PC-9 (cell line): ENCODE results near the gene LIME1. TPM values are rescaled to one million over a fixed set of nuclear protein-coding genes. Genes with fewer than 3 reads are reported as not detected.

Experiments
- BruUV-seq: library from RNA; stranded (reverse); fragments of 400-500 nt; replicated peaks from 2 replicates; lab custom pipeline; 2021; lab: Mats Ljungman, UMichigan
- CTCF ChIA-PET: fragments of 300-600 bp; sonication (Branson Sonifier 250); formaldehyde crosslinking; loops from one replicate; lab custom pipeline; 2022; ENCODE audit warnings: antibody characterized with exemption; lab: Charles Lee
- POLR2A ChIA-PET: fragments of 300-600 bp; sonication (Branson Sonifier 250); formaldehyde crosslinking; loops from one replicate; lab custom pipeline; 2022; ENCODE audit warnings: antibody characterized with exemption; ENCODE audit not compliant: unreplicated experiment; lab: Charles Lee
- DNase-seq, 2 experiments: peaks; one replicate each; pipeline versions ENCODE4 v3.0.0 to v3.0.0-alpha.2; 2015 to 2022; ENCODE audit warnings: mixed read lengths in 1 of 2
- H2AFZ ChIP-seq: fragments of 200-600 bp; sonication (generic); 2 replicates; pipeline ENCODE4 v1.8.1; 2017; ENCODE audit warnings: antibody characterized with exemption
- H3F3A ChIP-seq: fragments of 200-600 bp; sonication (generic); 2 replicates; pipeline ENCODE4 v1.8.1; 2017; ENCODE audit warnings: antibody characterized with exemption, mild to moderate bottlenecking, low read depth; ENCODE audit not compliant: insufficient read depth
- H3K27ac ChIP-seq: fragments of 200-600 bp; sonication (generic); 2 replicates; pipeline ENCODE4 v1.6.1; 2016; ENCODE audit warnings: mixed run types
- H3K27me3 ChIP-seq: fragments of 200-600 bp; sonication (generic); 2 replicates; pipeline ENCODE4 v1.6.1; 2016; ENCODE audit warnings: low read depth, mixed run types; ENCODE audit not compliant: insufficient read depth
- H3K36me3 ChIP-seq: fragments of 200-600 bp; sonication (generic); 2 replicates; pipeline ENCODE4 v1.6.1; 2016; ENCODE audit warnings: low read depth, mixed run types
- H3K4me1 ChIP-seq: fragments of 200-600 bp; sonication (generic); replicated peaks from 2 replicates; pipeline ENCODE4 v1.6.1; 2016; ENCODE audit warnings: mixed run types; ENCODE audit not compliant: insufficient read depth
- H3K4me2 ChIP-seq: fragments of 200-600 bp; sonication (generic); 2 replicates; pipeline ENCODE4 v1.6.1; 2017; ENCODE audit warnings: mixed run types
- H3K4me3 ChIP-seq: fragments of 200-600 bp; sonication (generic); 2 replicates; pipeline ENCODE4 v1.6.1; 2016; ENCODE audit warnings: mixed run types
- H3K79me2 ChIP-seq: fragments of 200-600 bp; sonication (generic); 2 replicates; pipeline ENCODE4 v1.6.1; 2017; ENCODE audit warnings: low read depth, mixed run types
- H3K9me2 ChIP-seq: fragments of 200-600 bp; sonication (generic); 2 replicates; pipeline ENCODE4 v1.8.1; 2017; ENCODE audit warnings: mild to moderate bottlenecking; ENCODE audit not compliant: insufficient read depth
- H3K9me3 ChIP-seq: fragments of 200-600 bp; sonication (generic); 2 replicates; pipeline ENCODE4 v1.8.1; 2016; ENCODE audit warnings: low read depth; ENCODE audit not compliant: insufficient read depth
- H4K20me1 ChIP-seq: fragments of 200-600 bp; sonication (generic); 2 replicates; pipeline ENCODE4 v1.8.1; 2017; ENCODE audit not compliant: insufficient read depth
- CTCF ChIP-seq: fragments of 200-600 bp; sonication (generic); conservative IDR thresholded peaks from 2 replicates; pipeline ENCODE4 v1.6.1; 2017; ENCODE audit warnings: mixed run types, antibody characterized with exemption, mild to moderate bottlenecking, moderate library complexity
- EZH2 ChIP-seq: fragments of 200-600 bp; sonication (generic); IDR thresholded peaks from 2 replicates; pipeline ENCODE4 v1.8.0; 2017; ENCODE audit warnings: antibody characterized with exemption, low read depth
- intact Hi-C: fragments of 100-400 bp; cut with micrococcal nuclease; formaldehyde crosslinking; loops from one replicate; pipeline ENCODE4 v1.10.0; 2022; ENCODE audit not compliant: unreplicated experiment
- total RNA-seq: library from RNA; stranded (reverse); gene quantifications from 2 replicates; pipeline ENCODE4 v1.2.3, GENCODE V29; 2021

The LIME1 gene
- total RNA-seq, 1 experiment from 2014 or later, result 18.7 TPM

GRCh38 chr20:63705232-63706026, 31.0 kb upstream of the LIME1 start:
- Histone ChIP-seq H2AFZ (no peak overlapping the region), H3K9me2 (no peaks in the 10 kb centered on the region), H3K9me3 (no peaks in the 10 kb centered on the region), H3K79me2 (peaks cover 51% of the 10 kb centered on the region), H3K27me3 (no peaks in the 10 kb centered on the region), H4K20me1 (0 out of 2 replicates have a peak, but pooled peaks cover 5% of the 10 kb centered on the region), H3K27ac (no peak overlapping the region), H3K4me2 (peak overlapping the region; percentile 97; the same call in 1 of the 2 replicates), H3K4me1 (peaks cover 19% of the 10 kb centered on the region), H3K4me3 (no peak overlapping the region), H3F3A (peaks cover 22% of the 10 kb centered on the region; the same call in 1 of the 2 replicates), H3K36me3 (peaks cover 20% of the 10 kb centered on the region)
- BruUV-seq, result no TSS peak
- intact Hi-C loops, result loop anchor here (2.0 to 5.0 kb wide), 3 partner anchors 167 to 267 kb away; partner anchors contain the start of gene UCKL1
- TF ChIP-seq EZH2, result no peak
- TF ChIP-seq CTCF, result no peak
- peak in 1 of 2 experiments; percentile 22 for DNase-seq
- POLR2A ChIA-PET, result no interaction called here
- CTCF ChIA-PET, result no interaction called here

GRCh38 chr20:63706027-63706695, 30.3 kb upstream of the LIME1 start:
- H2AFZ ChIP-seq, result no peak overlapping the region
- H3K79me2 ChIP-seq, result peaks cover 58% of the 10 kb centered on the region
- no peaks in the 10 kb centered on the region for H3K9me3 ChIP-seq
- H3K4me2 ChIP-seq, result peak overlapping the region; percentile 97
- no peaks in the 10 kb centered on the region for H3K9me2 ChIP-seq
- 0 out of 2 replicates have a peak, but pooled peaks cover 5% of the 10 kb centered on the region for H4K20me1 ChIP-seq
- H3K27me3 ChIP-seq, result no peaks in the 10 kb centered on the region
- ChIA-PET POLR2A (no interaction called here), CTCF (no interaction called here)
- H3K4me1 ChIP-seq, result peaks cover 18% of the 10 kb centered on the region
- peaks cover 26% of the 10 kb centered on the region for H3K36me3 ChIP-seq
- peak overlapping the region; percentile 37 for H3K27ac ChIP-seq
- H3F3A ChIP-seq, result peaks cover 14% of the 10 kb centered on the region; the same call in 1 of the 2 replicates
- no peak for TF ChIP-seq EZH2
- no peak for TF ChIP-seq CTCF
- intact Hi-C loops, result loop anchor here (2.0 to 5.0 kb wide), 3 partner anchors 167 to 266 kb away; partner anchors contain the start of gene UCKL1
- peak in 1 of 2 experiments; percentile 21 for DNase-seq
- H3K4me3 ChIP-seq, result peak overlapping the region; percentile 96
- BruUV-seq, result TSS peak; percentile 40

GRCh38 chr20:63706852-63707557, 29.5 kb upstream of the LIME1 start:
- peaks cover 7% of the 10 kb centered on the region; the same call in 1 of the 2 replicates for H4K20me1 ChIP-seq
- BruUV-seq, result no TSS peak
- peak overlapping the region; percentile 96 for H3K4me3 ChIP-seq
- no peaks in the 10 kb centered on the region for H3K9me3 ChIP-seq
- H2AFZ ChIP-seq, result peak overlapping the region; percentile 85
- no peaks in the 10 kb centered on the region for H3K9me2 ChIP-seq
- H3K79me2 ChIP-seq, result peaks cover 67% of the 10 kb centered on the region
- H3K36me3 ChIP-seq, result peaks cover 34% of the 10 kb centered on the region
- TF ChIP-seq CTCF (peak; percentile 66), EZH2 (no peak)
- peak overlapping the region; percentile 97 for H3K4me2 ChIP-seq
- intact Hi-C loops, result loop anchor here (1.0 to 5.0 kb wide), 5 partner anchors 23 to 265 kb away; partner anchors contain the start of gene UCKL1
- H3K27ac ChIP-seq, result peak overlapping the region; percentile 37
- CTCF ChIA-PET, result interaction anchor here (0.7 to 1.2 kb wide), 3 partner anchors 39 to 189 kb away, joined by 3 to 6 read pairs (median 3); partner anchors contain the start of gene TPD52L2
- H3K27me3 ChIP-seq, result no peaks in the 10 kb centered on the region
- peaks cover 18% of the 10 kb centered on the region for H3K4me1 ChIP-seq
- POLR2A ChIA-PET, result interaction anchor here (0.7 to 1.4 kb wide), 2 partner anchors 157 to 158 kb away, joined by 3 to 9 read pairs; partner anchors contain the start of gene TPD52L2
- peak; percentile 47 to 69 for DNase-seq
- peaks cover 11% of the 10 kb centered on the region; the same call in 1 of the 2 replicates for H3F3A ChIP-seq
